OCI-LY7 (cell line): ENCODE data around the gene LRRC74B. TPM values are rescaled to one million over a fixed set of nuclear protein-coding genes. Genes with fewer than 3 reads are reported as not detected.

Experiments used
- BruUV-seq: library from RNA; stranded (reverse); fragments of 400-500 nt; replicated peaks from 2 replicates; lab custom pipeline; 2021; lab: Mats Ljungman, UMichigan
- CTCF ChIA-PET: fragments of 300-600 bp; sonication (Branson Sonifier 250); formaldehyde crosslinking; loops from one replicate; lab custom pipeline; 2022; ENCODE audit warnings: antibody characterized with exemption; ENCODE audit not compliant: unreplicated experiment; lab: Charles Lee
- POLR2A ChIA-PET: fragments of 300-600 bp; sonication (Branson Sonifier 250); formaldehyde crosslinking; loops from one replicate; lab custom pipeline; 2022; ENCODE audit warnings: antibody characterized with exemption; lab: Charles Lee
- DNase-seq: peaks from one replicate; pipeline ENCODE4 v3.0.0-alpha.2; 2015; ENCODE audit warnings: low spot score
- H2AFZ ChIP-seq: fragments of 200-600 bp; sonication (generic), shearing (Covaris generic); 2 replicates; pipeline ENCODE4 v1.6.1; 2014; ENCODE audit warnings: mild to moderate bottlenecking, antibody characterized with exemption, low read length, moderate library complexity
- H3K27ac ChIP-seq: fragments of 200-600 bp; sonication (generic); 2 replicates; pipeline ENCODE4 v1.5.1; 2014; ENCODE audit warnings: mixed run types, low read depth, mild to moderate bottlenecking, moderate library complexity, low read length, inconsistent platforms; ENCODE audit not compliant: poor library complexity, severe bottlenecking
- H3K36me3 ChIP-seq: fragments of 200-600 bp; sonication (generic); 2 replicates; pipeline ENCODE4 v1.6.1; 2014; ENCODE audit warnings: mild to moderate bottlenecking, antibody characterized with exemption, low read length, moderate library complexity, mixed read lengths; ENCODE audit not compliant: insufficient read depth
- H3K4me1 ChIP-seq: fragments of 200-600 bp; sonication (generic); 2 replicates; pipeline ENCODE4 v1.5.1; 2014; ENCODE audit warnings: mild to moderate bottlenecking, low read length; ENCODE audit not compliant: insufficient read depth, poor library complexity, severe bottlenecking
- H3K4me2 ChIP-seq: fragments of 200-600 bp; sonication (generic); 2 replicates; pipeline ENCODE4 v1.6.1; 2014; ENCODE audit warnings: mild to moderate bottlenecking, low read length
- H3K4me3 ChIP-seq: fragments of 200-600 bp; sonication (generic); 2 replicates; pipeline ENCODE4 v1.5.1; 2014; ENCODE audit warnings: mild to moderate bottlenecking, low read depth, low read length; ENCODE audit not compliant: poor library complexity, severe bottlenecking
- H3K79me2 ChIP-seq: fragments of 200-600 bp; sonication (generic); 2 replicates; pipeline ENCODE4 v1.6.1; 2016; ENCODE audit warnings: low read depth, mild to moderate bottlenecking, low read length, moderate library complexity, mixed read lengths; ENCODE audit not compliant: insufficient read depth
- H3K9me2 ChIP-seq: fragments of 200-600 bp; sonication (generic); 2 replicates; pipeline ENCODE4 v1.6.1; 2016; ENCODE audit warnings: mild to moderate bottlenecking, low read length, mixed read lengths; ENCODE audit not compliant: insufficient read depth
- H3K9me3 ChIP-seq: fragments of 200-600 bp; sonication (generic); 2 replicates; pipeline ENCODE4 v1.6.1; 2014; ENCODE audit warnings: mild to moderate bottlenecking, mixed run types, low read length, mixed read lengths
- H4K20me1 ChIP-seq: fragments of 200-600 bp; sonication (generic); 2 replicates; pipeline ENCODE4 v1.6.1; 2014; ENCODE audit warnings: mild to moderate bottlenecking, antibody characterized with exemption, low read length, moderate library complexity, mixed read lengths; ENCODE audit not compliant: insufficient read depth
- CTCF ChIP-seq: fragments of 200-600 bp; sonication (generic); conservative IDR thresholded peaks from 2 replicates; pipeline ENCODE4 v1.5.1; 2014; ENCODE audit warnings: mild to moderate bottlenecking, antibody characterized with exemption, low read length, moderate library complexity, mixed read lengths
- EZH2phosphoT487 ChIP-seq: fragments of 200-600 bp; sonication (generic); IDR thresholded peaks from 2 replicates; pipeline ENCODE4 v1.6.1; 2018; ENCODE audit warnings: low read depth, borderline replicate concordance, mild to moderate bottlenecking, mixed run types, antibody characterized with exemption, low read length, moderate library complexity, mixed read lengths
- intact Hi-C: fragments of 100-400 bp; cut with micrococcal nuclease; formaldehyde crosslinking; loops from one replicate; pipeline ENCODE4 v1.10.0; 2022; ENCODE audit not compliant: unreplicated experiment
- total RNA-seq, 2 experiments: library from RNA; depleted of rRNA in 1 of 2; stranded (reverse); fragments of >200 nt in 1 of 2; shearing (Covaris generic) in 1 of 2; gene quantifications; 2 replicates each; pipeline ENCODE4 v1.2.3, GENCODE V29; 2014 to 2022

Gene LRRC74B
- total RNA-seq, 2 experiments from 2014 or later = not detected

DNA sequence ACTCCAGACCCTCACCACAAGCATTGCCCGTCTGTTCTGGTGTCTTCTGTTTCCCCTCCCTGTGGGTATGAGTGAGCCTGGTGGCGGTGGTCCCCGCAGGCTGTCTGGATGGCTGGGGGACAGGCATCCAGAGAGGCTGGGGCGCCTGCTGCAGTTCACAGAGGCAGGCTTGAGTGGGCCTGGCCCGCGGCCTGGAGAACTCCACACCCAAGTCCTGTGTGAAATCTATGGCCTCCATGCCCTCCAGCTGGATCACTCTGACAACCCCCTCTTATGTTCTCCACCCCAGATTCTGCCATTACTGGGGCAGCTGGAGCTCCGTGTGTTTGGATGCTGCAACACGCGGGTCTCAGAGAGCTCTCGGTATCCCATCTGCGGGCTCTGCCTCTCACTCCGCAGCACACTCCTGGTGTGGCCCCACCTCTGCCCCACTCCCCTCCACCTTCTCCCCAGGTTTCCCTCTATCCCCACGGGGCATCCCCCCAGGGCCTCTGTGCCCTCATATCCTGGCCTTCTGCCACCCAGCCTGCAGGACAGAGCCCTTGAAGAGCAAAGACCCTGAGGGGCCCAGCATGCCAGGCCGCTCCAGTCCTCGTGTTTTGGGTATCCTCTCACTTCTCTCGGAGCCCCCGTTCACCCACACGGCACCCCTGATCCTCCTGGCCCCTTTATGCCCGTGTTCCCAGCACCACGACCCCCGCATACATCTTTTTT lies 31.3 kb downstream of the LRRC74B start:
- intact Hi-C loops = no loop called here

DNA sequence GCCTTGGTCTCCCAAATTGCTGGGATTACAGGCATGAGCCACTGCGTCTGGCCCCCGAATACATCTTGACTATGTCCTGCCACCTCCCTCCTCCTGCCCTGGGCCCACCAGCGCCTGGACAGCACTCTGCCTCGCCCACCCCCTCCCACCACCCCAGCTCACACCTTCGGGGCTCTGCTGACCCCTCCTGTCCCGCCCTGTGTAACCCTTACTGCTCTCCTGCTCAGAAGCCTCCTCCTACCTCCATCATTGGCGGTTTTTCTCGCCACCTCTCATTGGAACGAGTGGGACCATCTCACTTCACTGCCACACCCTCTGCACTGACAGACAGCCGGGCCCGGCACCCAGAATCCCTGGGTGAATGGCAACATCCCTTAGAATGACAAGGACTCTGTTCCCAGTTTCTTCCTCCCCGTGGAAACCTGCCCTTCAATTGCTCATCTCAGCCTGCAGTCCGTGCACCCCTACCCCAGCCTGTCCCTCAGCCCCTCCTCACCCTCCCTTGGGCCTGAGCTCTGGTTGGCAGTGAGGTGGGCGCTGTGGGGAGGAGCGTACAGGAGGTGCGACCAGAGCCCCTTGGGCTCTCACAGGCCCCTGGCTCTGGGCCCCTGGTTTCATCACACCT lies 32.2 kb downstream of the LRRC74B start:
- Histone ChIP-seq H3K36me3 (no peaks in the 10 kb centered on the region), H3K4me1 (no peaks in the 10 kb centered on the region), H3K4me2 (no peak overlapping the region), H4K20me1 (no peaks in the 10 kb centered on the region), H3K4me3 (no peak overlapping the region), H3K9me3 (no peaks in the 10 kb centered on the region), H3K79me2 (no peaks in the 10 kb centered on the region), H3K9me2 (no peaks in the 10 kb centered on the region), H2AFZ (no peak overlapping the region), H3K27ac (no peak overlapping the region)
- POLR2A ChIA-PET = no interaction called here
- CTCF ChIA-PET = no interaction called here
- intact Hi-C loops = no loop called here
- DNase-seq = no peak
- no TSS peak for BruUV-seq
- TF ChIP-seq CTCF (no peak), EZH2phosphoT487 (no peak)

More for the DNA sequence above, 31.3 kb downstream of the LRRC74B start:
- Histone ChIP-seq H3K36me3 (no peaks in the 10 kb centered on the region), H4K20me1 (no peaks in the 10 kb centered on the region), H3K4me3 (no peak overlapping the region), H3K9me2 (no peaks in the 10 kb centered on the region), H3K4me2 (no peak overlapping the region), H2AFZ (no peak overlapping the region), H3K9me3 (no peaks in the 10 kb centered on the region), H3K4me1 (no peaks in the 10 kb centered on the region), H3K27ac (no peak overlapping the region), H3K79me2 (no peaks in the 10 kb centered on the region)
- CTCF ChIA-PET = no interaction called here
- no peak for DNase-seq
- no peak for TF ChIP-seq EZH2phosphoT487
- no peak for TF ChIP-seq CTCF
- POLR2A ChIA-PET = no interaction called here
- no TSS peak for BruUV-seq

- TF ChIP-seq CTCF = no peak
- no peak for TF ChIP-seq EZH2phosphoT487
- intact Hi-C loops = no loop called here
- Histone ChIP-seq H2AFZ (no peak overlapping the region), H3K4me3 (no peak overlapping the region), H4K20me1 (no peaks in the 10 kb centered on the region), H3K36me3 (no peaks in the 10 kb centered on the region), H3K79me2 (no peaks in the 10 kb centered on the region), H3K27ac (no peak overlapping the region), H3K4me2 (no peak overlapping the region), H3K9me2 (no peaks in the 10 kb centered on the region), H3K9me3 (no peaks in the 10 kb centered on the region), H3K4me1 (no peaks in the 10 kb centered on the region)
- ChIA-PET CTCF (no interaction called here), POLR2A (no interaction called here)
- no TSS peak for BruUV-seq
- DNase-seq = no peak
These were observed 33.2 kb downstream of the LRRC74B start for GRCh38 chr22:21078916-21079315.
